PC-3 (cell line): ENCODE results near the gene C12orf57. TPM values are rescaled to one million over a fixed set of nuclear protein-coding genes. Genes with fewer than 3 reads are reported as not detected.
A peak's percentile ranks its signal among the peaks of the same experiment; 100 is the strongest.

Experiments
- ATAC-seq: fragments of 200-7000 bp; cut with Tn5 transposase; 2 replicates; pipeline ENCODE4 v1.9.1; 2020; ENCODE audit warnings: mild to moderate bottlenecking, moderate library complexity
- BruUV-seq: library from RNA; stranded (reverse); fragments of 400-500 nt; replicated peaks from 2 replicates; lab custom pipeline; 2021; lab: Mats Ljungman, UMichigan
- CTCF ChIA-PET: fragments of 300-600 bp; sonication (Branson Sonifier 250); formaldehyde crosslinking; loops from one replicate; lab custom pipeline; 2022; ENCODE audit warnings: antibody characterized with exemption; lab: Charles Lee
- POLR2A ChIA-PET: fragments of 300-600 bp; sonication (Branson Sonifier 250); formaldehyde crosslinking; loops from one replicate; lab custom pipeline; 2022; ENCODE audit warnings: antibody characterized with exemption; ENCODE audit not compliant: unreplicated experiment; lab: Charles Lee
- DNase-seq: peaks from one replicate; pipeline ENCODE4 v3.0.0-alpha.2; 2015
- H2AFZ ChIP-seq: fragments of 300-600 bp; sonication (generic); 2 replicates; pipeline ENCODE4 v1.6.0; 2016; ENCODE audit warnings: antibody characterized with exemption, low read length
- H3F3A ChIP-seq: fragments of 300-600 bp; sonication (generic); one replicate; pipeline ENCODE4 v1.6.0; 2017; ENCODE audit warnings: antibody characterized with exemption, low read length, control low read depth, mild to moderate bottlenecking; ENCODE audit not compliant: unreplicated experiment
- H3K27ac ChIP-seq: fragments of 300-600 bp; sonication (generic); 2 replicates; pipeline ENCODE4 v1.5.1; 2016; ENCODE audit warnings: mild to moderate bottlenecking, low read length
- H3K27me3 ChIP-seq: fragments of 300-600 bp; sonication (generic); 2 replicates; pipeline ENCODE4 v1.6.1; 2016; ENCODE audit warnings: low read length, mixed read lengths
- H3K36me3 ChIP-seq: fragments of 300-600 bp; sonication (generic); 2 replicates; pipeline ENCODE4 v1.6.1; 2016; ENCODE audit warnings: low read depth, mixed run types, low read length, mixed read lengths
- H3K4me1 ChIP-seq: fragments of 300-600 bp; sonication (generic); 2 replicates; pipeline ENCODE4 v1.5.1; 2016; ENCODE audit warnings: low read length; ENCODE audit not compliant: insufficient read depth
- H3K4me2 ChIP-seq: fragments of 300-600 bp; sonication (generic); 2 replicates; pipeline ENCODE4 v1.6.0; 2016; ENCODE audit warnings: low read length
- H3K4me3 ChIP-seq: fragments of 300-600 bp; sonication (generic); 2 replicates; pipeline ENCODE4 v1.5.1; 2016; ENCODE audit warnings: mild to moderate bottlenecking, low read length, mixed read lengths
- H3K79me2 ChIP-seq: fragments of 300-600 bp; sonication (generic); 2 replicates; pipeline ENCODE4 v1.6.1; 2017; ENCODE audit warnings: low read length, mixed read lengths
- H3K9ac ChIP-seq: fragments of 300-600 bp; sonication (generic); 2 replicates; pipeline ENCODE4 v1.6.0; 2016; ENCODE audit warnings: mild to moderate bottlenecking, low read length
- H3K9me2 ChIP-seq: fragments of 300-600 bp; sonication (generic); replicated peaks from 2 replicates; pipeline ENCODE4 v1.6.1; 2016; ENCODE audit warnings: mixed run types, low read length, mixed read lengths
- H3K9me3 ChIP-seq: fragments of 300-600 bp; sonication (generic); 2 replicates; pipeline ENCODE4 v1.6.1; 2016; ENCODE audit warnings: low read length, mixed read lengths
- H4K20me1 ChIP-seq: fragments of 300-600 bp; sonication (generic); 2 replicates; pipeline ENCODE4 v1.6.1; 2016; ENCODE audit warnings: low read length, mixed read lengths
- EZH2 ChIP-seq: fragments of 300-600 bp; sonication (generic); IDR thresholded peaks from one replicate; pipeline ENCODE4 v1.6.1; 2017; ENCODE audit warnings: antibody characterized with exemption, mild to moderate bottlenecking, low read length; ENCODE audit not compliant: unreplicated experiment
- EZH2phosphoT487 ChIP-seq: fragments of 300-600 bp; sonication (generic); IDR thresholded peaks from 2 replicates; pipeline ENCODE4 v1.6.1; 2018; ENCODE audit warnings: mild to moderate bottlenecking, antibody characterized with exemption, low read length, borderline replicate concordance
- intact Hi-C: fragments of 100-400 bp; cut with micrococcal nuclease; formaldehyde crosslinking; loops from 2 replicates; pipeline ENCODE4 v1.9.0; 2023
- total RNA-seq: library from RNA; depleted of rRNA; stranded (reverse); fragments of >200 nt; gene quantifications from 2 replicates; pipeline ENCODE4 v1.2.3, GENCODE V29; 2014
- TF ChIP-seq, protein P1 (sequence below): fragments of 300-600 bp; sonication (generic); conservative IDR thresholded peaks from 2 replicates; pipeline ENCODE4 v1.5.1; 2017; ENCODE audit warnings: antibody characterized with exemption, low read depth, mild to moderate bottlenecking, low read length

Gene C12orf57
- total RNA-seq, 1 experiment from 2014 or later = 125 TPM

DNA sequence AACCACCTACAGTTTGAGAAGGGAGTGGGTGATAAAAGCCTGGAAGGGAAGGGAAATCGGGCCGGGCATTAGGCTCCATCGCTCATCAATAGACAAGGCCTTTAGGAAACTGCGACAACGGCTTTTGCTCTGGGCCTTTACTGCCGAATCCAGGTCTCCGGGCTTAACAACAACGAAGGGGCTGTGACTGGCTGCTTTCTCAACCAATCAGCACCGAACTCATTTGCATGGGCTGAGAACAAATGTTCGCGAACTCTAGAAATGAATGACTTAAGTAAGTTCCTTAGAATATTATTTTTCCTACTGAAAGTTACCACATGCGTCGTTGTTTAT is 467 bp upstream of the C12orf57 start:
- intact Hi-C loops = no loop called here
- no peaks in the 10 kb centered on the region for H3K9me3 ChIP-seq
- no peaks in the 10 kb centered on the region for H3K27me3 ChIP-seq
- ChIA-PET CTCF (interaction anchor here (0.6 to 2.0 kb wide), 5 partner anchors 18 to 100 kb away, joined by 3 to 10 read pairs (median 4); partner anchors contain the start of genes LPCAT3 and SPSB2), POLR2A (interaction anchor here (0.6 to 1.3 kb wide), 3 partner anchors 18 to 331 kb away, joined by 3 to 18 read pairs (median 17); no protein-coding TSS in a partner anchor)
- peaks cover 18% of the 10 kb centered on the region for H3K4me1 ChIP-seq
- H3K79me2 ChIP-seq = peaks cover 11% of the 10 kb centered on the region; the same call in 1 of the 2 replicates
- no TSS peak for BruUV-seq
- peaks cover 9% of the 10 kb centered on the region for H3F3A ChIP-seq
- no peaks in the 10 kb centered on the region for H3K36me3 ChIP-seq
- H3K27ac ChIP-seq = peak overlapping the region; percentile 94
- H3K4me2 ChIP-seq = peak overlapping the region; percentile 96
- no peaks in the 10 kb centered on the region for H4K20me1 ChIP-seq
- H3K9me2 ChIP-seq = no peaks in the 10 kb centered on the region
- no peak overlapping the region for H2AFZ ChIP-seq
- ATAC-seq (peak; percentile 33), DNase-seq (peak; percentile 76)
- TF ChIP-seq, protein P1, sequence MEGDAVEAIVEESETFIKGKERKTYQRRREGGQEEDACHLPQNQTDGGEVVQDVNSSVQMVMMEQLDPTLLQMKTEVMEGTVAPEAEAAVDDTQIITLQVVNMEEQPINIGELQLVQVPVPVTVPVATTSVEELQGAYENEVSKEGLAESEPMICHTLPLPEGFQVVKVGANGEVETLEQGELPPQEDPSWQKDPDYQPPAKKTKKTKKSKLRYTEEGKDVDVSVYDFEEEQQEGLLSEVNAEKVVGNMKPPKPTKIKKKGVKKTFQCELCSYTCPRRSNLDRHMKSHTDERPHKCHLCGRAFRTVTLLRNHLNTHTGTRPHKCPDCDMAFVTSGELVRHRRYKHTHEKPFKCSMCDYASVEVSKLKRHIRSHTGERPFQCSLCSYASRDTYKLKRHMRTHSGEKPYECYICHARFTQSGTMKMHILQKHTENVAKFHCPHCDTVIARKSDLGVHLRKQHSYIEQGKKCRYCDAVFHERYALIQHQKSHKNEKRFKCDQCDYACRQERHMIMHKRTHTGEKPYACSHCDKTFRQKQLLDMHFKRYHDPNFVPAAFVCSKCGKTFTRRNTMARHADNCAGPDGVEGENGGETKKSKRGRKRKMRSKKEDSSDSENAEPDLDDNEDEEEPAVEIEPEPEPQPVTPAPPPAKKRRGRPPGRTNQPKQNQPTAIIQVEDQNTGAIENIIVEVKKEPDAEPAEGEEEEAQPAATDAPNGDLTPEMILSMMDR = no peak
- TF ChIP-seq EZH2phosphoT487 (no peak), EZH2 (no peak)
- H3K9ac ChIP-seq = peak overlapping the region; percentile 72
- peak overlapping the region; percentile 33; the same call in 1 of the 2 replicates for H3K4me3 ChIP-seq

DNA sequence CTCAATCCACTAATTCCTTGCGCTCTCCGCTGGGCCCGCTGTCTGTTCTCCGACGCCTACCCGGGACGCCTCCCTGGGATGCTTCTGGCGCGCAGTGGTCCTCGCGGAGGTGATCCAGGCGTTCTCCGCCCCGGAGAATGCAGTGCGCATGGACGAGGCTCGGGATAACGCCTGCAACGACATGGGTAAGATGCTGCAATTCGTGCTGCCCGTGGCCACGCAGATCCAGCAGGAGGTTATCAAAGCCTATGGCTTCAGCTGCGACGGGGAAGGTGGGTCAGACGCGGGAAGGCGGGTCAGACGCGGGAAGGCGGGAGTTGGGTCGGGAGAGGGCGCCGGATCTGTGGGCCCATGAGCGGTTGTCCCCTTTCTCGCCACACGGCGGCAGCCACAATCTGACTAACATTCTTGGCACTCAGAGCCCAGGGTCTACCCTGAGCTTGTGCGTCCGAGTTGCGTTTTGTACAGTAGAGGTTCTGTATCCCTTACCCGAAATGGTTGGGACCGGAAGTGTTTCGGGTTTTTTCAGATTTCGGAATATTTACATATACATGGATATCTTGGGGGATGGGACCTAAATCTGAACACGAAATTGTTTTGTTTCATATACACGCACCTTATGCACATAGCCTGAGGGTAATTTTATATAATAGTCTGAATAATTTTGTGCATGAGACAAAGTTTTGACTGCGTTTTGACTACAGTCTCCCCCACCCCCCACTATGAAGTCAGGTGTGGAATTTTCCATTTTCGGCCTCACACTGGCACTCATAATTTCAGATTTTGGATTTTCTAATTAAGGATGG is 762 bp downstream of the C12orf57 start:
- ChIA-PET POLR2A (interaction anchor here (0.6 to 1.3 kb wide), 6 partner anchors 15 to 164 kb away, joined by 4 to 18 read pairs (median 8); partner anchors contain the start of gene ENO2), CTCF (interaction anchor here (0.6 to 2.0 kb wide), 8 partner anchors 17 to 596 kb away, joined by 3 to 10 read pairs (median 4); partner anchors contain the start of genes LPCAT3 and SPSB2)
- H3K9me3 ChIP-seq = no peaks in the 10 kb centered on the region
- no peak overlapping the region for H2AFZ ChIP-seq
- H3K4me1 ChIP-seq = peaks cover 18% of the 10 kb centered on the region
- H4K20me1 ChIP-seq = no peaks in the 10 kb centered on the region
- no peaks in the 10 kb centered on the region for H3K27me3 ChIP-seq
- DNase-seq (peak; percentile 89), ATAC-seq (peak; percentile 39)
- peak overlapping the region; percentile 96 for H3K4me2 ChIP-seq
- intact Hi-C loops = loop anchor here (1.0 to 2.0 kb wide), 3 partner anchors 21 to 169 kb away; partner anchors contain the start of gene LPCAT3
- H3K9ac ChIP-seq = peak overlapping the region; percentile 43
- H3K9me2 ChIP-seq = no peaks in the 10 kb centered on the region
- BruUV-seq = no TSS peak
- H3K36me3 ChIP-seq = no peaks in the 10 kb centered on the region
- no peak for TF ChIP-seq EZH2phosphoT487
- TF ChIP-seq, protein P1 = peak; percentile 77
- H3K27ac ChIP-seq = peak overlapping the region; percentile 94
- H3K4me3 ChIP-seq = peak overlapping the region; percentile 72
- peaks cover 11% of the 10 kb centered on the region; the same call in 1 of the 2 replicates for H3K79me2 ChIP-seq
- H3F3A ChIP-seq = peaks cover 9% of the 10 kb centered on the region
